ENCODE results near the gene MASP2.
"Not testable (repeated sequence)": the region's sequence is repeated elsewhere in the genome, so short reads cannot be mapped to it uniquely, and the experiment has no call there.

MASP2 gene

GRCh38 chr1:11070876-11071275 lies 23.8 kb upstream of the MASP2 start:
- no peak for DNase-seq (ENCODE audit: extremely low spot score)
- ChIA-PET POLR2A (interaction anchor here (0.7 kb wide), 1 partner anchor 9 kb away, joined by 3 read pairs; no protein-coding TSS in a partner anchor), CTCF (interaction anchor here (0.8 to 6.7 kb wide), 6 partner anchors 9 to 33 kb away, joined by 3 to 52 read pairs (median 3); partner anchors contain the start of gene SRM)
- TF ChIP-seq CTCF (IDR thresholded peaks at IDR 0.05; ENCODE audit: control extremely low read depth, extremely low read depth, low read depth, missing control alignments): no peak

GRCh38 chr1:11068600-11069473 lies 21.8 kb upstream of the MASP2 start:
- no peak for TF ChIP-seq CTCF (IDR thresholded peaks at IDR 0.05; ENCODE audit: control extremely low read depth, extremely low read depth, low read depth, missing control alignments)
- CTCF ChIA-PET: interaction anchor here (1.2 to 6.7 kb wide), 3 partner anchors 7 to 31 kb away, joined by 4 to 39 read pairs (median 12); partner anchors contain the start of gene SRM
- DNase-seq (ENCODE audit: extremely low spot score): no peak
- POLR2A ChIA-PET: no interaction called here

DNA sequence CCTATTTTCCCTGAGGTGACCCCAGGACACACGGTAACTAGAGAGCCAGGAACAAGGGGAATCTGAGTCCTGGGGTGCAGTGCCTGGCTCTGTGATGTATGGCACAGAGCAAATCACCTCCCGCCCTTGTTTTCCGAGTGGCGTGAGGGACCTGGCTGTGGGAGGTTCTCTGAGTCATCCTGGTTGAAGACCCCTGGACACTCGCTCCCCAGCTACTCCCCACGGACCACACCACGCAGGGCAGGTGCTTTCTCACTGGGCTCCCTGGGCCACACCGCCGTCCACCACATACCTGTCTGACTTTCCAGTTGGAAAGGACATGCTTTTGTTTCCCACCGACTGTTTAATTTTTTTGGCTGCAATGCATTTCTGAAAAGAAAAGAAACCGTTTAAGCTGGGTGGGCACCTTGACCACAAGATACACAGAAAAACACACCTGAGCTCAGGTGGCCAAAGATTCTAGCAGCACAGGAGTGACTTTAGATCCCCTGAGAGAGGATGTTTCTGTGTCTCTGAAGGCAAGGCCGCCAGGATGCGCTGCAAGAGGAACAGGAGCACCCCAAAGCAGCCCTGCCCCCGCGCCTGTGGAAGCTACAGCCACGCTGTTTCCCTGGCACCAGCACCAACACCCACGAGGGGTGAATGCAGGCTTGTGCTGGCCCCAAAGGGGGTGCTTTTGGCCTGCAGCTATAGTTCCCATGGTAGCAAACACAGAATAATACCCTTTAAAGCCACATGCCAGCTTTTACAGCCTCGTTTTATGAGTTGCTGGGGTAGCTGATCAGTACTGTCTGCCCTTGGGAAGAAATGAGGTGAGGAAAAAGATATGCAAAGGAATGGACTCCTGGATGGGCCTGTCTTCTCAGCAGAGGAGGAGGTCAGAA lies 20.9 kb upstream of the MASP2 start:
- no peak for TF ChIP-seq CTCF (IDR thresholded peaks at IDR 0.05; ENCODE audit: control extremely low read depth, extremely low read depth, low read depth, missing control alignments)
- ChIA-PET POLR2A (no interaction called here), CTCF (interaction anchor here (3.3 kb wide), 1 partner anchor 30 kb away, joined by 12 read pairs; no protein-coding TSS in a partner anchor)
- no peak for DNase-seq (ENCODE audit: extremely low spot score)

DNA sequence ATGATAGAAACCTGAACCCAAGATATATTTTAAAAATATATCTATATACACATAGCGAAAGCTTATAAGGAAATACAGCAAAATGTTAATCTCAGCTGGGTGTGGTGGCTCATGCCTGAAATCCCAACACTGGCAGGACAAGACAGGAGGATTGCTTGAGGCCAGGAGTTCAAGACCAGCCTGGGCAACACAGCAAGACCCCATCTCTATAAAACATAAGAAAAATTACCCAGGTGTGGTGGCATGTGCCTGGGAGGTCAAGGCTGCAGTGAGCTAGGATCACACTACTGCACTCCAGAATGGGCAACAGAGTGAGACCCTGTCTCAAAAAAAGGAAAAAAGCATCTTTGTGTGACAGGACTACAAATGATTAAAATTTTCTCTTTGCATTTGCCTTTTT lies 18.8 kb upstream of the MASP2 start:
- POLR2A ChIA-PET: no interaction called here
- TF ChIP-seq CTCF (IDR thresholded peaks at IDR 0.05; ENCODE audit: control extremely low read depth, extremely low read depth, low read depth, missing control alignments): no peak
- CTCF ChIA-PET: interaction anchor here (1.0 to 3.3 kb wide), 2 partner anchors 28 kb away, joined by 3 to 12 read pairs; no protein-coding TSS in a partner anchor
- DNase-seq (ENCODE audit: extremely low spot score): no peak

GRCh38 chr1:11064942-11065341 lies 17.9 kb upstream of the MASP2 start:
- DNase-seq (ENCODE audit: extremely low spot score): no peak
- CTCF ChIA-PET: interaction anchor here (1.0 kb wide), 1 partner anchor 27 kb away, joined by 3 read pairs; no protein-coding TSS in a partner anchor
- POLR2A ChIA-PET: no interaction called here
- no peak for TF ChIP-seq CTCF (IDR thresholded peaks at IDR 0.05; ENCODE audit: control extremely low read depth, extremely low read depth, low read depth, missing control alignments)

- not testable (repeated sequence) for DNase-seq (ENCODE audit: extremely low spot score)
These were observed 17.0 kb upstream of the MASP2 start for GRCh38 chr1:11063937-11064537.

More at GRCh38 chr1:11063937-11064537, 17.0 kb upstream of the MASP2 start:
- POLR2A ChIA-PET: not testable (repeated sequence)
- CTCF ChIA-PET: interaction anchor here (5.3 kb wide), 2 partner anchors 8 to 26 kb away, joined by 39 to 63 read pairs; no protein-coding TSS in a partner anchor

Data from GM10248 (cell line).